HG03442 (cell line): ENCODE data around the gene TBC1D17.
"Not testable (repeated sequence)": the region's sequence is repeated elsewhere in the genome, so short reads cannot be mapped to it uniquely, and the experiment has no call there.

Experiments
- ATAC-seq: cut with Tn5 transposase; IDR thresholded peaks from one replicate; pipeline ENCODE4 v1.9.1; 2021; ENCODE audit warnings: mild to moderate bottlenecking, moderate library complexity; ENCODE audit not compliant: unreplicated experiment

TBC1D17 gene

GRCh38 chr19:49916839-49917733, 39.6 kb downstream of the TBC1D17 start:
- no peak for ATAC-seq

GRCh38 chr19:49918089-49918488, 40.6 kb downstream of the TBC1D17 start:
- ATAC-seq, result no peak

GRCh38 chr19:49920624-49921363, 43.3 kb downstream of the TBC1D17 start:
- no peak for ATAC-seq

- no peak for ATAC-seq
Measured at GRCh38 chr19:49921871-49922795, 44.6 kb downstream of the TBC1D17 start.

- ATAC-seq, result no peak
Measured at GRCh38 chr19:49923055-49924003, 45.8 kb downstream of the TBC1D17 start.

- no peak for ATAC-seq
Measured at GRCh38 chr19:49924004-49924880, 46.7 kb downstream of the TBC1D17 start.

GRCh38 chr19:49924881-49925210, 47.3 kb downstream of the TBC1D17 start:
- not testable (repeated sequence) for ATAC-seq

- no peak for ATAC-seq
Measured at GRCh38 chr19:49925486-49925885, 48.0 kb downstream of the TBC1D17 start.

- no peak for ATAC-seq
Measured at GRCh38 chr19:49926515-49926914, 49.0 kb downstream of the TBC1D17 start.

GRCh38 chr19:49927526-49928264, 50.2 kb downstream of the TBC1D17 start:
- no peak for ATAC-seq

- peak; percentile 39 for ATAC-seq
Measured at GRCh38 chr19:49929121-49929610, 51.7 kb downstream of the TBC1D17 start, which contains the start of the genes ATF5 and NUP62. Gene ATF5 (plus strand): TSS chr19:49929205. CDS start chr19:49930851, 1,646 bp downstream. Gene NUP62 (minus strand): TSS chr19:49929504. CDS start chr19:49909807, 19,697 bp downstream.

- ATAC-seq, result peak; percentile 66
Measured at GRCh38 chr19:49929611-49930482, 52.3 kb downstream of the TBC1D17 start.

GRCh38 chr19:49930483-49931011, 53.0 kb downstream of the TBC1D17 start:
- no peak for ATAC-seq

- no peak for ATAC-seq
Measured at GRCh38 chr19:49931293-49932040, 54.0 kb downstream of the TBC1D17 start.

GRCh38 chr19:49932041-49932451, 54.5 kb downstream of the TBC1D17 start:
- ATAC-seq, result no peak

GRCh38 chr19:49932731-49933131, 55.2 kb downstream of the TBC1D17 start:
- ATAC-seq, result no peak
